Epithelial cell of alveolus of lung (primary cell): ENCODE results near the gene CRYBG3. TPM values are rescaled to one million over a fixed set of nuclear protein-coding genes. Genes with fewer than 3 reads are reported as not detected.

Experiments used
- total RNA-seq: library from RNA; depleted of rRNA; stranded (reverse); fragments of >200 nt; gene quantifications from 2 replicates; pipeline ENCODE4 v1.2.1, GENCODE V29; 2015

Gene CRYBG3
- total RNA-seq = 8.4 and 46.9 TPM in 2 replicates

DNA sequence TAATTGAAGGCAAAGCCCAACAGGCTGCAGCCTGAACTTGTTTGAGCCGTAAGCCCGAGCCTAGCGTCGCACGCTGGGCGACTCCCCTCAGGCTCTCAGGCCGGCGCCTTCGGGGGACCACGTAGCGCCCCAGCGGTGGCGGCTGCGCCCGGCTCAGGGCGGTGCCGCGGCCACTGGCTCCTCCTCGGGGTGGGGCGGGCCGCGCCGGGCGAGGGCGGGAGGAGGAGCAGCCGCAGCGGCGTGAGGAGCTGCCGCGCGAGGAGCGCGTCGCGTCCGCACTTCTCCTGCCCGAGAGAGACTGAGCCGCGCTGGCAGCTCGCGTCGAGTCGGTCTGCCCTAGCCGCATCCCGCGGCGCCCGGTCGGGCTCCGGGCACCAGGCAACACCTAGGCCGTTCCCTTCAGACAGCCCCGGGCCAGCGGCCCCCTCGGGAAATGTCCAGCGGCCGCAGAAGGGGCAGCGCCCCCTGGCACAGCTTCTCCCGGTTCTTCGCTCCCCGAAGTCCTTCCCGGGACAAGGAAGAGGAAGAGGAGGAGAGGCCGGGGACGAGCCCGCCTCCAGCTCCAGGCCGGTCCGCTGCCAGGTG lies at the start of gene CRYBG3:
TSS of gene CRYBG3 (plus strand) at position 238 of the 585 bp plus-strand sequence. CDS start at position 434, 196 bp downstream.

DNA sequence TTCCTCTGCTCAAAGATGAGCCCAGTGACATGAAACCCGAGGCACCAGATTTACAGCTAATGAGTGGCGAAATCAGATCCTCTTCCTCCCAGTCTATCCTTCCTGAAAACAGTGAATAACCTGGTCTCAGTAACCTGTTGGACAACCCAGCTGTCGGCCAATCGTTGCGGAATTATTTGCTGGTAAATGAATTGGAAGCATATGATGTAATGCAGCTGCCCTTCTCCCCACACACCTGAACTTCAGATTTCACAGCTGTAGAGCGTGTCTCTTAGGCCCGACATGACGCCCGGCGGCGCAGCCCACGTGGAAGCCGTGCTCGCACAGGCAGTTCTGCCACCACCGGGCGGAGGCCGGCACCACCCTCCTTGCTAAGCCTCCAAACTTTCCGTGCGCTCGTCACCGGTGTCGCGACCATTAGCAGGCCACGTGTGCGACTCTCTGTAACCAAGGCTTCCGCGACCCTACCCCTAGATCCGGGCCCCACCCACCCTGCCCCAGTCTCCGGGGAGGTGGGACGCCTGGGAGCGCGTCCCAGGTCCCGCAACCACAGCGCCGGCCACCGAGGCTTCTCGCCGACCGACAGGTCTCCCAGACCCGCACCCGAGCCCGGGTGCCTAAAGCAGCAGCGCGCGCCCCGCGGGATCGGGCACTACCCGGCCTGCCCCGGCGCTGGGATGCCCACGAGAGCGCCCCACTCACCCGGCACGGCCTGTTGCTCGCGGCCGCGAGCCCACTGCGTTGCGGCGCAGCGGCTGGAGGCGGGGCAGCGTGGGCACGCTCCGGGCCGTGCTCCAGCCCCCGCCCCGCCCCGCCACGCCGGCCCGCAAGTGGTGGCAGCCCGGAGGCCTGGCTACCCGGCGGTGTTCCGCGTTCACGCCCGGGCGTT lies 150.1 kb downstream of the CRYBG3 start, which contains the start of gene RIOX2:
TSS of gene RIOX2 (minus strand) at position 753 of the 889 bp plus-strand sequence. CDS start 4,838 bp downstream, outside the sequence.

Other genes with a start within 250 kb of the CRYBG3 start
- 5.6 and 10.5 TPM in 2 replicates for gene ARL6, start 57.3 kb upstream of the CRYBG3 start, total RNA-seq
- 26.9 and 46.5 TPM in 2 replicates for gene RIOX2, start 150.4 kb downstream of the CRYBG3 start, total RNA-seq
- gene GABRR3, start 213.3 kb downstream of the CRYBG3 start, total RNA-seq = not detected in 2 replicates